ENCODE data around the gene LTBP1.
"Not testable (repeated sequence)": the region's sequence is repeated elsewhere in the genome, so short reads cannot be mapped to it uniquely, and the experiment has no call there.

Gene LTBP1

DNA sequence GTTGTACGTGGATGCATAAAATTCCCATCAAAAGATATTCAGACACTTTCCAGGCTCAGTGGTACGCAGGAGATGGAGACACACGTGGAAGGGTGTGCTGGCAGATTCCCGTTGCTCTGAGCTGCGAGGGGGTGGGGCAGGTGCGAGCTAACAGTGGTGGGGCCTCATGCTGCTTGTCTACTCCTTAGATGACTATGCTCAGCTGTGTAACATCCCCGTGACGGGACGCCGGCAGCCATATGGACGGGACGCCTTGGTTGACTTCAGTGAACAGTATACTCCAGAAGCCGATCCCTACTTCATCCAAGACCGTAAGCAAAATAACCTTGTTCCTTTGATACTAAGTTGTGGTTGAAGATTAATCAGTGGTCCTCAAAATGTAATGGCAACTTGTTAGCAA lies 442.2 kb downstream of the LTBP1 start:
- DNase-seq (ENCODE audit: low spot score) = no peak

DNA sequence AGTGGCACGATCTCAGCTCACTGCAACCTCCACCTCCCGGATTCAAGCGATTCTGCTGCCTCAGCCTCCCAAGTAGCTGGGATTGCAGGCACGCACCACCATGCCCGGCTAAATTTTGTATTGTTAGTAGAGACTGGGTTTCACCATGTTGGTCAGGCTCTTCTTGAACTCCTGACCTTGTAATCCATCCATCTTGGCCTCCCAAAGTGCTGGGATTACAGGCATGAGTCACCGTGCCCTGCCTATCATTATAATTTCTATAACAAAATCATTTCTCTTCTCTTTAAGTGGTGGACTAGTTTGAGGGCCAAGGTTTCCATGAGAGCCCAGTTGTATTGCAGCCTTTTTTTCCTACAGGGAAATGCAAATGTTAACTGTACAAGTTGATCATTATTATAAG lies 442.9 kb downstream of the LTBP1 start:
- DNase-seq (ENCODE audit: low spot score) = not testable (repeated sequence)

DNA sequence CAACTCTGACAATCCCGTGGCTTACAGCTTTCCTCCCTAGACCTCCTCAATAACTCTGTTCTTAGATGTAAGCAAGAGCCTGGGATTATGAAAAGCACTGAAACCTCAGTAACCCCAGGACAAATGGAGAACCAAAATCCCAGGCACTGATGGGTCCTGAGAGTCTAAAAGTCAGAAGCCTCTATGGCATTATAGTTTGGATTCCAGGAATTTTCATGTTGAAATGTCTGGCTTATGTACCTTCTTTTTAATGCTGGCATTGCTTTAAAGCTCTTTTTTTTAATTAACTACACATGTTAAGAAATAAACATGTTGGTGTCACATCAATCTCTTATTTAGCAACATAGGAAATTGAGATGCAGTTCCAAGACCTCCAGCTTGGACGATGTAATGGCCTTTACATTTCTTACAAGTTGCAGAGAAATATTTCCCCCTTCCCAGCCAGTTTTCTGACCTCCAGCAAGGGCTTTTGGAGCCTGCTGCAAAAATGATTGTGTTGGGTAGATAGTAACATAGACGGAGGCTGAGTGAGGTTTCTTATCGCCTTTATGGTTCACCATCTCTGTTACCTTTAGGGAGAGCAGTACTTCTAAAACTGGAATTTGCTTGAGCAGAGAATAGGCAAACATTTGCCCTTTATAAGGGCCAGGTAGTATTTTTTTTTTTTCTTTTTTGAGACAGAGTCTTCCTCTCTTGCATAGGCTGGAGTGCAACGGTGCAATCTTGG lies 444.9 kb downstream of the LTBP1 start:
- no peak for DNase-seq (ENCODE audit: low spot score)

DNA sequence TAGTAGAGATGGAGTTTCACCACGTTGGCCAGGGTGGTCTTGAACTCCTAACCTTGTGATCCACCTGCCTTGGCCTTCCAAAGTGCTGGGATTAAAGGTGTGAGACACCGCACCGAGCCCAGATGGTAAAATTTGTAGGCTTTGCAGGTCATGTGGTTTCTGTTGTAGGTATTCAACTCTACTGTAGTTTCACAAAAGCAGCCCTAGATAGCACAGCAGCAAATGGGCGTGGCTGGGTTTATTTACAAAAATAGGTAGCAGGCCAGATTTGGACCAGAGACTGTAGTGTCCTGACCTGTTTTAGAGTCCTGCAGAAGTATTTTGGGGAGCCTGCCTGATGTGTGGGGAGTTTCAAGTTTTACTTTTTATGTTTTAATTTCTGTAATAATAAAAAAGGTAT lies 445.6 kb downstream of the LTBP1 start:
- no peak for DNase-seq (ENCODE audit: low spot score)

DNA sequence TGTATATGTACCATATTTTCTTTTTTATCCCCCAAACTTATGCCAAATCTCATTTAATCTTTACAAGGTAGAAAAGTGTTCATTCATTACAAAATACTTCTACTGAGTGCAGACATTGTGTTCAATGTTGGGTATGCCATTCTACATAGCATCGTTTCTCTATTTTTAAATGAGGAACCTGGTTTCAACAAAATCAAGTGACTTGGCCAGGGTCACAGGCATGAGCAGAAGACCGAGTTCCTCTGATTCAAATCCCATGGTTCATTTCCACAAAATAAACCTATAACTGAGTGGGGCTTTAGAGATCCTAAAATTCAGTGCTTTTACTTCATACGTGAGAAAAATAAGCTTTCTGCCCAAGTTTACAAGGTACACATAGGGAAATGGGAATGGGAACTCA lies 448.3 kb downstream of the LTBP1 start:
- no peak for DNase-seq (ENCODE audit: low spot score)

DNA sequence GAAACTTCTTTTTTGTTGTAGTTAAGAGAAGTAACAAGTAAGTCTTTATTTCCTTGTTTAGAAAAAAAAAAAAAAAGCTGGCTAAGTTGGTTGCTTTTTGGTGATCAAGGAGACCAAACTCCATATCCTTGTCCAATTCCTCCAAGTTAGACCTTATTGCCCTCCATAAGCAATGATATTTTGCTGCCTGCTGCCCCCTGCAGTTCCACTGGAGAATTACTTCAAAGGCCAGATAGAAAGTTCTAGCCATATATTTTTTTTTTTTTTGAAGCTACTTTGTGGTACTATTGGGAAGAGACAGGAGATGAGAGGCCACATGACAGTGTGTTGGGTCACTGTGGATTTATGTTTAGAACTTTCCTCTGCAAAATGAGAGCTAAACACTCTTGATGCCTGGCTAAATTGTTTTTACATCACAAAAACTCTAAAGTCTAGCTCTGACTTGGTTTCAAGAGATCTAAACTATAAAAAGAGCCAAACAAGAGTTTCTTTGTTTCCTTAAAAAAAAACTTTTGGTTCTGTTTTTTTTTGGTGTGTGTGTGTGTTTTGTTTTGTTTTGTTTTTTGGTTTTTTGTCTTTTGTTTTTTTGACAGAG lies 449.0 kb downstream of the LTBP1 start:
- DNase-seq (ENCODE audit: low spot score) = peak; percentile 13

DNA sequence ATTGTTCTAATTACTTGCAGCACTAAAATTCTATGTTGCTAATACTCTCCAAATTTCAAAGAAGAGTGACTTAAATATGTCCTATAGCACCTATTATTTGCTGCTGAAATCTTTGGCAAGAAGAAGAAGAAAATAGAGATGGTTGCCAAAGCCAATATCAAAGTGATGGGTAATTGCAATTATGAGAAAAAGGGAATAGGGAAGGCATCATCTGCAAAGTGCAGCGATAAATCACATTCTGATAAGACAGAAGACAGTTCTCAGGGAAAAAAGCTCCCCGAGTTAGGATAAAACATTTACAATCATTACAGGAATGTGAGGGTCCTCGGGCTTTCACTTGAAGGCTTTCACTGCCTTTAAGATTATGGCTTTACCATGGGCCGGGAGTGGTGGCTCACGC lies 457.6 kb downstream of the LTBP1 start:
- DNase-seq (ENCODE audit: low spot score) = no peak

DNA sequence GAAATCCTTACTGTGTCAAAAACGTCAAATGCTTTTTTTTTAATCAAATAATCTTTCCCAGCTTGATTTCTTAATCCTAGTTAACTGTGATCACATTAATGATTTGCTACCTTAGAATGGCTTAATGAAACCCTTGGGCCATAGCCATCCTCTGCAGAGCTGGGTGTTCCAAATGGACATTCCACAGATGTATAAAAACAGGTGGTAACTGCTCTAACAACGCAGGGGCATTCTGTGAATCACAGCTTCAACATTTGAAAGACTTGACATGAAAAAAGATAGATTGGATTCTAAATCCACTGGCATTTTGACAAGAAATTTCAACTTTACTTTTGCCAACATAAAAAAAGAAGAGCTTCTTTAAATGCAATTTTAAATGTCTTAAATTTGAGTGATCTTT lies 459.9 kb downstream of the LTBP1 start:
- no peak for DNase-seq (ENCODE audit: low spot score)

DNA sequence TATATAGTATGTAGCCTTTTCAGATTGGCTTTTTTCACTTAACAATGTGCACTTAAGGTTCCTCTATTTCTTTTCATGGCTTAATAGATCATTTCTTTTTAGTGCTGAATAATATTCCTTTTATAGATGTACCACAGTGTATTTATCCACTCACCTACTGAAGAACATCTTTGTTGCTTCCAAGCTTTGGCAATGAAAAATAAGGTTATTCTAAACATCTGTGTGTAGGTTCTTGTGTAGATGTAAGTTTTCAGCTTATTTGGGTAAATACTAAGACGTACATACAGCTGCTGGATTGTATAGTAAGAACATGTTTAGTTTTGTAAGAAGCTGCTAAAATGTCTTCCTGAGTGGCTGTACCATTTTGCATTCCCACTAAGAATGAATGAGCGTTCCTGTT lies 461.4 kb downstream of the LTBP1 start:
- DNase-seq (ENCODE audit: low spot score) = no peak

DNA sequence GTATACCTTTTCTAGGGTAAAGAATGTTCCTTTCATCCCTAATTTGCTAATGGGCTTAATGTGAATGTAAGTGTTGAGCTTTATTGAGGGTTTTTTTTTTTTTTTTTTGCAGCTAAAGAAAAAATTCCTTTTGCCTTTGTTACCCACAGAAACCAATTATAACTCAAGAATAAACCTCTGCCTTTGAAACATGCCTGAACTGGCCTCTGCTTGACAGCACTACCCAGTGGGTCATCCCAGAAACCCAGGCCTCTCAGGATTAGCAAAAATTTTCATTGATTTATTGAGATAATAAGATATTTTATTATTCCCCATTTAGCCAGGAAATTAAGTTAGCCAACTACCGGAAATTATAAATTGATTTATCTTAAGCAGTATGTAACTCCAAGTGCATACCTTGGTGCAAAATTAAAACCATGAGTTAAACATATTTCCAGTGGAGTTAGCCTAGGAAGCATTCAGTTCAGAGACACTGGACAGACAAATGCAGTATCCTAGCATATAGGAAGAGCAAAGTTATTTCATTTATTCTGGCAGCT lies 462.7 kb downstream of the LTBP1 start:
- DNase-seq (ENCODE audit: low spot score) = no peak

DNA sequence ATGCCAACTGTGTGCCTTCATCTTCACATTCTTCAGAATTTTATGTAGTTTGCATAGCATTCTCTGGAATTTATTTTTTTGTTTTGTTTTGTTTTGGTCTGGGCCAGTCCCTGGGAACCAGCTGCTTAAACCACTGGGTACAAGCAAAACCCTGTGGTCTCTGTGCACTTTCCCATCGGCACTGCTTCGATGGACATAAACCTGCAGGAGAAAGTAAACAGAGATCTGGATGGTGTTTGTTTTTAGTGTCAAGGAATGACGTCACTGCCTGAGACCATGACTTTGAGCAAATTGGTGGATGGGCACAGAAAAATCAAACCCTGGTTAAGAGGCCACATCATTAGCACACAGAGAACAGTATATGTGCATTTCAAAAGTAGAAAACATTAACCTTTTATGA lies 465.0 kb downstream of the LTBP1 start:
- DNase-seq (ENCODE audit: low spot score) = no peak

DNA sequence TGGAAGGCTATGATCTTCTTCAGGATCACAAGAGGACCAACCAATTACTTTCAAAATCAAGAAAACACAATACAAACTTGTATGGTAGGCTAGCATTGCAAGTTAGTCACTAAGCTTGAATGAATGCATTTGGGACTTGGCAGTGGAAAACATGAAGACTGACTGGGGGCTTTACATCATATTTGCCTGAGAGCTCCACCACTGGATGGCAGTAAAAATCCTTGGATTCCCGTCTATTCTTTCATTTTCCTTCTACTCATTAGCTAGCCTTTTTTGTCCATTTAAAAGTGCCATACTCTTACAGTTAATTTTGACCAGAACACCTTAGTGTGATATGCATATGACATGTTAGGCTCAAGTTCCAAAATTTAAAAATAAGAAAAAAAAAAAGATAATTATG lies 466.2 kb downstream of the LTBP1 start:
- peak; percentile 7 for DNase-seq (ENCODE audit: low spot score)

DNA sequence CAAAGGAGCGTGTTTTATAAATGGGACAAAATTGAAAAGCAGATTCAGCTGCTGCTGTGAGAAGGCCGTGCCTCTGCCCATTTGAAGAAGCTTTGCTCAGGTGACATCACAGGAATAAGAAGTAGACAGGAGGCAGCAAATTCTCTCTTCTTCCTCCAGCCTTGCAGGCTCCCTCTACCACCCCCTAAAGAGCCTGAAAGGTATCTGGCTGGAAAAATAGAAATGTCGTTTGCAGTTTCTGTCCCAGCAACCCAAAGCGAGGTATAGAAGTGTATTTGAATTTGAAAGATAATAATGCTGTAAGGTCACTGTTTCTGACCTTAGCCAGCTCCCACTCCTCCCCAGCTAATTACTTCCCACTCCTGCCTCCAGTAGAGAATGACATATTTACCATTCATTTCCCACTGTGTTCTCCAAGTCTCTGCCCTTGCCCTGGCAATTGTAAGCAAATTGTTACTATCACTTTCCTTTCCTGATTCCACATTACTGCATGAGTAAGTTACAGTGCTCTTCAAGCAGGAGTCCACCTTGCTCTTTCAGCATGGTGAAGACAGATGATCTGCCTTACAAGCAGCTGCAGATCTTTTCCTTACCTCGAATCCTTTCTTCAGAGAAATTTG lies 472.9 kb downstream of the LTBP1 start:
- DNase-seq (ENCODE audit: low spot score) = no peak

DNA sequence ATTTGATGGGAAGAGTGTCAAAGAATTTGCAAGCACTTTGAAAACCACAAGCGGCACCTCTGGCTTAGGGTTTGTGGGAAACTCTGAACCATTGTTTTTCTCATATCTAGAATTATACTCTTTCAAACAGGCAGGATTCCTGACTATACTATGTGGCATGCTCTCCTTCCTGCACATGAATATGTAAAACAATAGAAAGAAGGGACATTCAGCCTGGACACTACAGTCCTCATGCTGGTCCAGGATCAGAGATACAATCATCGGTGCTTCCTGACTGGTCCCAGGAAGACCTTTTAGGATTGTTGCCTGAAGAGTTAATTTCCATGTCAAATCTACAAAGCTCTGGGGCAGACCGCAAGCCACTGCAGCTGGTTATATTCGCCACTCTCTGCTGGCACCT lies 474.0 kb downstream of the LTBP1 start:
- DNase-seq (ENCODE audit: low spot score) = no peak

DNA sequence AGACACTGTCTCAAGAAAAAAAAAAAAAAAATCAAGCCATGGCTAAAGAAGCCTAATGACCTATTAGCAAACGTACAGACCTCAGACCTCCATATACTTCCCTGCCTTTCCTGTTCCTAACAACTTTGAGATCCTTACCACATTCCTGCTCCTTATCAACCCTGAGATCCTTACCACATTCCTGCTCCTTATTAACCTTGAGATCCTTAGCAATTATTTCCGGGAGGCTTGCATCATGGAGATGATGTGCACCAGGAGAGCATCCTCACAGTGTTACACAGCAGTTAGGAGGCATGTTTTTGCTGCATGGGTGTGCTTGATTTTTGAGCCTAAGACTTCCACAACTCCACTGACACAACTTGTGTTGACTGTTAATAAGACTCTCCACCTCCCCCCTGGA lies 475.1 kb downstream of the LTBP1 start:
- DNase-seq (ENCODE audit: low spot score) = no peak

DNA sequence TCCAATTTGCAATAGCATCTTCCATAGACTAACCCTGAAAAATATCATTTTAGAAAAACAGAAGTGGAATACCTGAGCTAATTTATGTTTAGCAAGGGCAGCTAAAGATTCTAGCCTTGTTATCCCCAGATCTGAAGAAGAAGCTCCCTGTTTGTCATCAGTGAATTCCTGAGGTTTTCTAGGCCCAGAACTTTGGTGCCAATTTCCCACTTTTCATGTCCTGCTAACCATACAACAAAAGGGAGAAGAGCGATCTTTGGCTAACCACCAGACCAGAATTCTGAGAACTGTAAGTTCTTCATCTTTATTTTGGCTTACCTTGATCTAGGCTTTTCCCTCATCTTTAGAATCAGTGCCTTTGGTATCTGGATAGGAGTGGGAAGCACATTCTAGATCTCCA lies 478.4 kb downstream of the LTBP1 start:
- no peak for DNase-seq (ENCODE audit: low spot score)

DNA sequence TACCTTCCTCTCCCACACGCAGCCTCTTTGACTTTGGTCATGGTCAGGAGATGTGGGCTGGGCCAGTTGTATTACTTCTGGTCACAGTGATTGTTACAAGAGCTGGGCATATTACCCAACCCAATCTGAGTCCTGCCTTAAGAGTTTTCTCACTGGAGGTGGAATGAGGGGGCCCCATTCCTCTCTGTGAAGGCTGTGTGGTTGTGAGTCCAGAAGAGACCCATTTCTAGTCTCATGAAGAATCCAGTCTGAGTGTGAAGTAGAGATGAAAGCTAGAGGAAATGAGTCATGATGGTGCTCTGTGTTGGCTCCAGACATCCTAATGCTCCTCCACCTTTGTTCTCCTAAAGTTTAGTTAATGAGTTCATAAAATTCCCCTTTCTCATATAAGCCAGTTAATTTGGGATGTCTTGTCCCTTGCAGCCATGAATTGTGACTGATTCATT lies 478.9 kb downstream of the LTBP1 start:
- no peak for DNase-seq (ENCODE audit: low spot score)

DNA sequence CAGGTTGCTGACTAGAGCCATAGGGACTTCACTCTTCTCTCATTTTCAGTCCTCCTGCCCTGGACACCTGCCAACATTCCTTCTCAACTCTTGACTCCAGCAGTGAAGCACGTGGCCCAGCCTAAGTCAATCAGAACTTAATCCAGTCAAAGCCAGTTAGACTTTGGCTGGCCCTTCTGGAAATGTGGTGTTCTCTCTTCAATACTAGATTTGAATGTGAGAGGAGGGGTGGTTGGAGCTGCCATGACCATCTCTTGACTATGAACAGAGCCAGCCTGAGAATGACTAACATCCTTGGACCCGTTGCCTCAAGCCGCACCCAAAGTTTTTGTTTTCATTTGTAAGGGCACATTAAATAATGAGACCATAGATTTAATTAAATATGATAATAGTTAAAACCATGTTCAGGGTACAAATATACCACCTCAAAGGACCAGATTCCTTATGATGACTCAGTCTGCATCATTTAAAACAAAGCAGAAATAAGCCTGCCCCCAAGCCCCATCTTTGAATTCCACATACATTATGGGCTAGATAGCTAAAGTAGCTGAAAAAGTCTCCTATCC lies 480.0 kb downstream of the LTBP1 start:
- DNase-seq (ENCODE audit: low spot score) = no peak

DNA sequence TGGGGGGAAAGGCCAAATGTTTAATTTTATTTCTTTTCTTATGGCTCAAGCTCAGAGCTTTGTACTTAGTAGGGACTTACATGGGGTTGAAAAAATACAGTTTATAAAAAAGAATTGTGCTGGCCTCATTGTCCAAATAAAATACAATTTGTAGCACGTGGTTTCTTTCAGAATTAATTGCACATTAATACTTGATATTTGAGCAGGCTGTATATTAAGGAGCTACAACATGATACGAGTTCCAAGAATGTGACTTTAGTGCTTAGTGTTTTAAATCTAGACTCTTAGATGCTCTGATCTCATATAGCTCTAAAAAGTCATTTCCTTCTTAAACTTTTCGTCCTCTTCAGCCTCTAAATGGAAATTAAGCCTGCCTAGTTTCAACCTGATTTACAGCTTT lies 483.3 kb downstream of the LTBP1 start:
- DNase-seq (ENCODE audit: low spot score) = no peak

DNA sequence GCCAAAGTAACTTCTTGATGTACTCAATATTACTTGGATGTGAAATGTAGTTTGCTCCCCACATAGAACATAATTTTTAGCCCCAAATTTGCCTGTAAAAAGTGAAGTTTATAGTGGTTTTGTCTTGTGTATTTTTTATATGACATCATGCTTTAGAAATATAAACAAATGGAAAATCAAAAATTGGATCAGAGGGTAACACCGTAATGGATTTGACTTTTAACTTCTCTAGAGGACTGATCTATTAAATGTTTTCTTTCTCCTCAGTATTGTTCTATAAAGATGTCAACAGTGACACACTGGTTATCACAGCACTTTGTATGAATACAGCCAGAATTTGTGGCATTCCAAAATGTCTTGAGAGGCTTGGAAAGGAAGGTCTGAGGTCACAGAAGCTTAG lies 484.1 kb downstream of the LTBP1 start:
- no peak for DNase-seq (ENCODE audit: low spot score)

DNA sequence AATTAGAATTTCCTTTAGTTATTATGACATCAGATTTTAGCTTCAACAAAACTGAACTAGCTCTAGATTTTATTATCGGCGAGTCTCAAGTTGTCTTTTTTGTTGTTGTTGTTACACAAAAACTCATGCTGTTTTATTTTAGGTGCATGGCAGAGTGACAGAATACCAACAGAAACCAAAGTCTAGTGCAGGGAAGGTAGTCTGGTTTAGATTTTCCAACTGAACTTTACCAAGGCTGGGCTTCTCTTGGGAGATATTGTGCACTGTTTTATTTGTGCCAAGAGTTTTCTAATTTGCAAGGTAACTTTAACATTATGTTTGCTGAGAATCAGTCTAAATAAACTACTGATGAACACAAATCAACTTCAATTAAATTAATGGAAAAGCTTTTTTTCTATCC lies 486.1 kb downstream of the LTBP1 start:
- no peak for DNase-seq (ENCODE audit: low spot score)

DNA sequence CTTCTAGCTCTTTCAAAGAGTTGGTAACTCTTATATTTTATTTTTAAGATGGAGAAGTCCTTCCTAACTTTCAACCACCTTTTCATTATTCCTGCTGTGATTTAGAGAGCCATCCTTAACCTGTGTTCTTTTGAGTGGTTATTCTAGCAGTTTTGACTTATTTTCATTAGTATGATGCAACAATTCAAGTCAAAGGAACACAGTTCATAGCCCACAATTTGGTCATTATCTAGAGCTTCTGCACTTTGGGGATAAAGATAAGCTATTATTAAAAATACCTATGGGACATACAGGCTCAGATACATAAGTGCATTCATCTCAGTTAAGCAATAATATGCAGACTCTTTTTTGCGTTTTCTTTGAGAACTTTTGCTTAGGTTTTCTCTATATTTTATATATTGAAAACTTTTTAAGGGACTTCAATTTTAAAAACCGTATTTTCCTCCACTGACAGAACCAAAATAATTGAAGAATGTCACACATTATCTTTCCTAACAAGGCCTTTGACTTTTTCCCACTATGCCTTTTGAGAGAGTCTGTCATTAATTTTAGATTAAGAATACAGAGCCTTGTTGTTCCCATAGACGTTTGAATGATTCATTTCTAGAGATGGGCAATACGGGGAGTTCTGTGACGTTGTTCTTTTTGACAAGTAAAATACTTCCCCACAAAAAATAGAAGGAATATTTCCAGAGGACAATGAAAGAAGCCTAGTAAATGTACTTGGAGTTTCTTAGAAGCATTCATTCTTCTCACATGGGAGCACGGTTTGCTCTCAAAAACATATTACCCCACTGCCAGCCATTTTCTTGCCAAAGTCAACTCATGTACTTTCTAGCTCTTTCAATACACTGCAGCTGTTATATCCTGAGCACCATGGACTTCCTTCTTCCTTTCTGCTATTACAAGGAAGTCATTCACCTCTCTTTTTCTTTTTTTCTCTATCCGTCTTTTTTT lies 486.8 kb downstream of the LTBP1 start:
- DNase-seq (ENCODE audit: low spot score) = no peak
